Activated T-helper 2 cell treated with anti-CD3 and anti-CD28 coated beads, Interferon-gamma antibody, Interleukin-2, Interleukin-4, amounts not matched to agents 10 μg/mL and 5 μg/mL and 100 μg/mL, durations not matched to agents 14 hours and 24 hours and 36 hours (primary cell): ENCODE measurements around the gene ANKRD62. TPM values are rescaled to one million over a fixed set of nuclear protein-coding genes. Genes with fewer than 3 reads are reported as not detected.
"Not testable (repeated sequence)": the region's sequence is repeated elsewhere in the genome, so short reads cannot be mapped to it uniquely, and the experiment has no call there.

ENCODE experiments used
- DNase-seq: peaks from one replicate; pipeline ENCODE4 v3.0.0; 2021; ENCODE audit warnings: low spot score
- H3K27ac Mint-ChIP-seq: one replicate; pipeline ENCODE4 v1.8.0; 2021; ENCODE audit warnings: mixed read lengths
- H3K27me3 Mint-ChIP-seq: one replicate; pipeline ENCODE4 v1.8.0; 2021; ENCODE audit warnings: low read depth, mixed read lengths
- H3K36me3 Mint-ChIP-seq: one replicate; pipeline ENCODE4 v1.8.0; 2021; ENCODE audit warnings: low read depth, mixed read lengths
- H3K4me1 Mint-ChIP-seq: one replicate; pipeline ENCODE4 v1.8.0; 2021; ENCODE audit warnings: low read depth, mixed read lengths
- H3K4me3 Mint-ChIP-seq: one replicate; pipeline ENCODE4 v1.8.0; 2021; ENCODE audit warnings: low read depth, mild to moderate bottlenecking, moderate library complexity, mixed read lengths
- H3K9me3 Mint-ChIP-seq: one replicate; pipeline ENCODE4 v1.8.0; 2021; ENCODE audit warnings: mixed read lengths
- intact Hi-C: fragments of 100-400 bp; cut with micrococcal nuclease; formaldehyde crosslinking; loops from one replicate; pipeline ENCODE4 v1.15.1; 2023
- total RNA-seq: library from RNA; stranded (reverse); gene quantifications from 2 replicates; pipeline ENCODE4 v1.2.3, GENCODE V29; 2022

ANKRD62 gene
- total RNA-seq, 1 donor from 2014 or later = not detected

DNA sequence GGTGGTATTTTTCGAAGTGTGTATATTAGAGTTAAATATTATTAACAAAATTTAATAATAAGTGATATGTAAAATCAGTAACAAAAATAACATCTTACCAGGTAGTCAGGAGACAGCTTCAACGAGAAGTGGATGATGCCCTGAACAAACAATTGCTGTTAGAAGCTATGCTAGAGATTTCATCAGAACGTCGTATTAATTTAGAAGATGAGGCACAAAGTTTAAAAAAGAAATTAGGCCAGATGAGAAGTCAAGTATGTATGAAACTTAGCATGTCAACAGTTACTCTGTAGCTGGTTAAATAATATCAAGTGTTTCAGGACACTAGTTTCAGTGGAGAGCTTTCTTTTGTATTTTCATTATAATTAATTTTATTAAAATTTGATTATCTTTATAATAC, 34.0 kb downstream of the ANKRD62 start:
- H3K36me3 Mint-ChIP-seq, H3K27ac Mint-ChIP-seq, H3K4me3 Mint-ChIP-seq, DNase-seq, H3K9me3 Mint-ChIP-seq, intact Hi-C loops, H3K4me1 Mint-ChIP-seq: not testable (repeated sequence)
- H3K27me3 Mint-ChIP-seq = peaks cover 29% of the 10 kb centered on the region

- H3K27ac Mint-ChIP-seq, H3K4me3 Mint-ChIP-seq, DNase-seq, H3K9me3 Mint-ChIP-seq, H3K36me3 Mint-ChIP-seq, H3K4me1 Mint-ChIP-seq, H3K27me3 Mint-ChIP-seq, intact Hi-C loops: not testable (repeated sequence)
Measured at GRCh38 chr18:12138831-12139230, 45.2 kb downstream of the ANKRD62 start.

DNA sequence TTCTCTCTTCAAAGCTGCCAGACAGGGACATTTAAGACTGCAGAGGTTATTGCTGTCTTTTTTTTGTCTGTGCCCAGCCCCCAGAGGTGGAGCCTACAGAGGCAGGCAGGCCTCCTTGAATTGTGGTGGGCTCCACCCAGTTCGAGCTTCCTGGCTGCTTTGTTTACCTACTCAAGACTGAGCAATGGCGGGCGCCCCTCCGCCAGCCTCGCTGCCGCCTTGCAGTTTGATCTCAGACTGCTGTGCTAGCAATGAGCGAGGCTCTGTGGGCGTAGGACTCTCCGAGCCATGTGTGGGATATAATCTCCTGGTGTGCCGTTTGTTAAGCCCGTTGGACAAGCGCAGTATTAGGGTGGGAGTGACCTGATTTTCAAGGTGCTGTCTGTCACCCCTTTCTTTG, 47.2 kb downstream of the ANKRD62 start:
- H3K36me3 Mint-ChIP-seq, H3K9me3 Mint-ChIP-seq, H3K27ac Mint-ChIP-seq, H3K4me1 Mint-ChIP-seq, DNase-seq, H3K27me3 Mint-ChIP-seq, H3K4me3 Mint-ChIP-seq, intact Hi-C loops: not testable (repeated sequence)

DNA sequence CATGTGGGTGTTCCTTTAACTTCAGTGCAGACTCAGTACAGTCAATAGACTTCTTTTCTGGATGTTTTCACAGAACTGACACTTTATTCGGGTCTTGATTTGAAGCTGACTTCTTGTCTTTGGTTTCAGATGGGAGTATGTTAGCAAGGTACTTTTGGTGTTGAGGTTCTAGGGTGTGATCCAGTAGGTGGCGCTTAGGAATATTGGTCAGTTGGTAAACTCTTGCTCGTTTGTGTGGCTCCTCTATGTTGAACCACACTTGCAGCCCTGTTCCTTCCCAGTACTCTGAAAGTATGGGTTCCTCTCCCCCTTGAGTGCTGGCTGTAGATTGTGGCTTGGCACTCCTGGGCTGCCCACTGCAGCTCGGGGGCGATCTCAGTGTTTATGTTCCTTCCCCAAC, 48.1 kb downstream of the ANKRD62 start:
- not testable (repeated sequence) for DNase-seq, H3K9me3 Mint-ChIP-seq, H3K27me3 Mint-ChIP-seq

DNA sequence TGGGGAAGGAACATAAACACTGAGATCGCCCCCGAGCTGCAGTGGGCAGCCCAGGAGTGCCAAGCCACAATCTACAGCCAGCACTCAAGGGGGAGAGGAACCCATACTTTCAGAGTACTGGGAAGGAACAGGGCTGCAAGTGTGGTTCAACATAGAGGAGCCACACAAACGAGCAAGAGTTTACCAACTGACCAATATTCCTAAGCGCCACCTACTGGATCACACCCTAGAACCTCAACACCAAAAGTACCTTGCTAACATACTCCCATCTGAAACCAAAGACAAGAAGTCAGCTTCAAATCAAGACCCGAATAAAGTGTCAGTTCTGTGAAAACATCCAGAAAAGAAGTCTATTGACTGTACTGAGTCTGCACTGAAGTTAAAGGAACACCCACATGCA, 55.8 kb downstream of the ANKRD62 start:
- H3K27ac Mint-ChIP-seq, H3K36me3 Mint-ChIP-seq, intact Hi-C loops, H3K4me3 Mint-ChIP-seq, H3K4me1 Mint-ChIP-seq, H3K9me3 Mint-ChIP-seq, DNase-seq: not testable (repeated sequence)
- peaks cover 37% of the 10 kb centered on the region for H3K27me3 Mint-ChIP-seq

More for the DNA sequence above, 48.1 kb downstream of the ANKRD62 start:
- intact Hi-C loops, H3K36me3 Mint-ChIP-seq, H3K4me3 Mint-ChIP-seq, H3K4me1 Mint-ChIP-seq, H3K27ac Mint-ChIP-seq: not testable (repeated sequence)

GRCh38 chr18:12154361-12154760, 60.7 kb downstream of the ANKRD62 start:
- no peak overlapping the region for H3K27ac Mint-ChIP-seq
- H3K36me3 Mint-ChIP-seq = no peaks in the 10 kb centered on the region
- H3K27me3 Mint-ChIP-seq = peaks cover 43% of the 10 kb centered on the region
- no peak for DNase-seq
- H3K4me1 Mint-ChIP-seq = peaks cover 2% of the 10 kb centered on the region
- no peak overlapping the region for H3K4me3 Mint-ChIP-seq
- intact Hi-C loops = no loop called here
- no peaks in the 10 kb centered on the region for H3K9me3 Mint-ChIP-seq

DNA sequence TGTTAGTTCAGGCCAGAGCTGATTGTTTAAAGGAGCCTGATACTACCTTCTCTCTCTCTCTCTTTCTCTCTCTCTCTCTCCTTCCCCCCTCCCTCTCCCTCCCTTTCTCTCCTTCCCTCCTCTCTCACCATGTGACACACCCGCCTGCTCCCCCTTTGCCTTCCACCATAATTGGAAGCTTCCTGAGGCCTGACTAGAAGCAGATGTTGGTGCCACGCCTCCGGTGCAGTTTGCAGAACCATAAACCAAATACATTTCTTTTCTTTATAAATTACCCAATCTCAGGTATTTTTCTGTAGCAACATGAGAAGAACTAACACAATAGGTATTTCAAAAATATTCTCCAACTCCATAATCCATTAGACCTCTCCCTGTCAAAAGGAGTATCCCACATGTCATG, 62.4 kb downstream of the ANKRD62 start:
- Mint-ChIP-seq H3K27ac (no peak overlapping the region), H3K4me3 (no peak overlapping the region), H3K4me1 (peaks cover 2% of the 10 kb centered on the region), H3K36me3 (no peaks in the 10 kb centered on the region), H3K9me3 (no peaks in the 10 kb centered on the region), H3K27me3 (peaks cover 43% of the 10 kb centered on the region)
- intact Hi-C loops = no loop called here
- no peak for DNase-seq

GRCh38 chr18:12159446-12159845, 65.8 kb downstream of the ANKRD62 start:
- no peaks in the 10 kb centered on the region for H3K9me3 Mint-ChIP-seq
- no peak for DNase-seq
- peaks cover 39% of the 10 kb centered on the region for H3K27me3 Mint-ChIP-seq
- intact Hi-C loops = no loop called here
- H3K27ac Mint-ChIP-seq = no peak overlapping the region
- H3K36me3 Mint-ChIP-seq = no peaks in the 10 kb centered on the region
- H3K4me1 Mint-ChIP-seq = no peaks in the 10 kb centered on the region
- no peak overlapping the region for H3K4me3 Mint-ChIP-seq

DNA sequence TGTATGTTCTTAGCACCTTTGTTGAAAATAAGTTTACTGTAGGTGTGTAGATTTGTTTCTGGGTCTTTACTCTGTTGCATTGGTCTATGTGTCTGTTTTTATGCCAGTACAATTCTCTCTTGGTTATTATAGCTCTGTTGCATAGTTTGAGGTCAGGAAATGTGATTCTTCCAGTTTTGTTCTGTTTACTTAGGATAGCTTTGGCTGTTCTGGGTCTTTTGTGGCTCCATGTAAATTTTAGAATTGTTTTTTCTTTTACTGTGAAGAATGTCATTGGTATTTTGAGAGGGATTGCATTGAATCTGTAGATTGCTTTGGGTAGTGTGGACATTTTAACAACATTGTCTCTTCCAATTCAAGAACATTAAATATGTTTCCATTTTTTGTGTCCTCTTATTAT, 69.1 kb downstream of the ANKRD62 start:
- DNase-seq = no peak
- no peaks in the 10 kb centered on the region for H3K9me3 Mint-ChIP-seq
- intact Hi-C loops = no loop called here

DNA sequence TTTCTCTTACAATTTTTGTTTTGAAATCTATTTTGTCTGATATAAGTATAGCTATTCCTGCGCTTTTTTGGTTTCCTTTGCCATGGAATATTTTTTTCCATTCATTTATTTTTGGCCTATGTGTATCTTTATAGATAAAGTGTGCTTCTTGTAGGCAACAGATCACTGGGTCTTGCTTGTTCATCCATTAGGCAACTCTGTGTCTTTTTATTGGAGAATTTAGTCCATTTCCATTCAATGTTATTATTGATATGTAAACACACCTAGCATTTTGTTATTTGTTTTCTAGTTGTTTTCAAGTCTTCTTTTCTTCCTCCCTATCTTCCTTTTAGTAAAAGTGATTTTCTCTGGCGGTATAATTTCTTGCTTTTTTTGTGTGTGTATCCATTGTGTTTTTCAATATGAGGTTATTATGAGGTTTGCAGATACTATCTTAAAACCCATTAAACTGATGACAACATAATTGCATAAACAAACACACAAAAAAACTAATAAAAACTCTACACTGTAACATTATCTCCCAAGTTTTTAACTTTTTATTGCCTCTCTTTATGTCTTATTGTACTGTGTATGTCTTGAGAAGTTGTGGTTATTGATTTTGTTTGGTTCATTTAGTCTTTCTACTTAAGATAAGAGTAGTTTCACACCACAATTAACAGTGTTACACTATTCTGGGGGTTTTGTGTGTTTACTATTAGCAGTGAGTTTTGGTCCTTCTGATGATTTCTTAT, 71.6 kb downstream of the ANKRD62 start:
- Mint-ChIP-seq H3K27me3 (peaks cover 41% of the 10 kb centered on the region), H3K4me1 (no peaks in the 10 kb centered on the region), H3K36me3 (no peaks in the 10 kb centered on the region), H3K9me3 (no peaks in the 10 kb centered on the region), H3K27ac (no peak overlapping the region), H3K4me3 (no peak overlapping the region)
- intact Hi-C loops = no loop called here
- no peak for DNase-seq

More for the DNA sequence above, 69.1 kb downstream of the ANKRD62 start:
- Mint-ChIP-seq H3K36me3 (no peaks in the 10 kb centered on the region), H3K27me3 (peaks cover 44% of the 10 kb centered on the region), H3K27ac (no peak overlapping the region), H3K4me1 (no peaks in the 10 kb centered on the region), H3K4me3 (no peak overlapping the region)

Other genes starting within 250 kb of the ANKRD62 start
- 27.3 and 28.3 TPM in 2 replicates for gene CHMP1B, start 242.4 kb upstream of the ANKRD62 start, total RNA-seq
- 37.5 and 40.6 TPM in 2 replicates for gene MPPE1, start 185.5 kb upstream of the ANKRD62 start, total RNA-seq
- 17.4 and 22.2 TPM in 2 replicates for gene IMPA2, start 112.3 kb upstream of the ANKRD62 start, total RNA-seq
- gene CIDEA, start 160.5 kb downstream of the ANKRD62 start, total RNA-seq = not detected in 2 replicates
- gene TUBB6, start 214.4 kb downstream of the ANKRD62 start, total RNA-seq = 54.2 and 57.2 TPM in 2 replicates